Adipocyte (in vitro differentiated cells): ENCODE results near the gene PHTF1.
A peak's percentile ranks its signal among the peaks of the same experiment; 100 is the strongest.

ENCODE experiments used
- DNase-seq: peaks from one replicate; pipeline ENCODE4 v3.0.0-alpha.2; 2015; ENCODE audit warnings: low read depth
- H3K27me3 ChIP-seq: replicated peaks from 2 replicates; pipeline ENCODE4 v1.7.0; 2013; ENCODE audit warnings: mild to moderate bottlenecking, low read length, moderate library complexity; ENCODE audit not compliant: control insufficient read depth, insufficient read depth
- H3K36me3 ChIP-seq: 2 replicates; pipeline ENCODE4 v1.7.0; 2013; ENCODE audit warnings: low read length, mild to moderate bottlenecking, moderate library complexity; ENCODE audit not compliant: control insufficient read depth, insufficient read depth, severe bottlenecking
- H3K4me1 ChIP-seq: 2 replicates; pipeline ENCODE4 v1.7.0; 2013; ENCODE audit warnings: mild to moderate bottlenecking, low read length, moderate library complexity; ENCODE audit not compliant: control insufficient read depth, insufficient read depth
- H3K4me3 ChIP-seq: 2 replicates; pipeline ENCODE4 v1.7.0; 2013; ENCODE audit warnings: mild to moderate bottlenecking, low read length, moderate library complexity
- H3K9ac ChIP-seq: 2 replicates; pipeline ENCODE4 v1.7.0; 2013; ENCODE audit warnings: mild to moderate bottlenecking, low read length, moderate library complexity
- H3K9me3 ChIP-seq: 2 replicates; pipeline ENCODE4 v1.7.0; 2013; ENCODE audit warnings: mild to moderate bottlenecking, low read length, moderate library complexity; ENCODE audit not compliant: control insufficient read depth

Gene PHTF1

GRCh38 chr1:113792471-113792870, 33.2 kb upstream of the PHTF1 start:
- no peaks in the 10 kb centered on the region for H3K27me3 ChIP-seq
- H3K9ac ChIP-seq, result no peak overlapping the region
- DNase-seq, result no peak
- no peaks in the 10 kb centered on the region for H3K9me3 ChIP-seq
- H3K4me3 ChIP-seq, result no peak overlapping the region
- peaks cover 16% of the 10 kb centered on the region for H3K36me3 ChIP-seq
- H3K4me1 ChIP-seq, result peaks cover 22% of the 10 kb centered on the region

GRCh38 chr1:113788802-113789201, 29.5 kb upstream of the PHTF1 start:
- H3K4me1 ChIP-seq, result peaks cover 29% of the 10 kb centered on the region
- no peak overlapping the region for H3K9ac ChIP-seq
- no peaks in the 10 kb centered on the region for H3K27me3 ChIP-seq
- H3K9me3 ChIP-seq, result no peaks in the 10 kb centered on the region
- H3K4me3 ChIP-seq, result no peak overlapping the region
- H3K36me3 ChIP-seq, result peaks cover 3% of the 10 kb centered on the region
- no peak for DNase-seq

GRCh38 chr1:113787663-113788062, 28.4 kb upstream of the PHTF1 start:
- Histone ChIP-seq H3K9me3 (no peaks in the 10 kb centered on the region), H3K4me3 (no peak overlapping the region), H3K9ac (no peak overlapping the region), H3K36me3 (peaks cover 3% of the 10 kb centered on the region), H3K27me3 (no peaks in the 10 kb centered on the region), H3K4me1 (peaks cover 36% of the 10 kb centered on the region)
- no peak for DNase-seq

GRCh38 chr1:113786069-113786468, 26.8 kb upstream of the PHTF1 start:
- H3K9ac ChIP-seq, result no peak overlapping the region
- peaks cover 3% of the 10 kb centered on the region for H3K36me3 ChIP-seq
- H3K4me1 ChIP-seq, result peaks cover 42% of the 10 kb centered on the region
- no peaks in the 10 kb centered on the region for H3K27me3 ChIP-seq
- no peaks in the 10 kb centered on the region for H3K9me3 ChIP-seq
- no peak overlapping the region for H3K4me3 ChIP-seq
- no peak for DNase-seq

- no peaks in the 10 kb centered on the region for H3K36me3 ChIP-seq
- no peaks in the 10 kb centered on the region for H3K27me3 ChIP-seq
- H3K9me3 ChIP-seq, result no peaks in the 10 kb centered on the region
- no peak overlapping the region for H3K9ac ChIP-seq
- no peak overlapping the region for H3K4me3 ChIP-seq
- peaks cover 42% of the 10 kb centered on the region for H3K4me1 ChIP-seq
- DNase-seq, result no peak
Observed at GRCh38 chr1:113784104-113784779, 25.0 kb upstream of the PHTF1 start.

GRCh38 chr1:113783254-113784103, 24.2 kb upstream of the PHTF1 start:
- DNase-seq, result peak; percentile 67
- H3K4me1 ChIP-seq, result peaks cover 39% of the 10 kb centered on the region
- no peaks in the 10 kb centered on the region for H3K9me3 ChIP-seq
- no peaks in the 10 kb centered on the region for H3K27me3 ChIP-seq
- H3K36me3 ChIP-seq, result no peaks in the 10 kb centered on the region
- peak overlapping the region; percentile 14 for H3K9ac ChIP-seq
- no peak overlapping the region for H3K4me3 ChIP-seq

GRCh38 chr1:113782406-113782805, 23.1 kb upstream of the PHTF1 start:
- peaks cover 30% of the 10 kb centered on the region for H3K4me1 ChIP-seq
- H3K36me3 ChIP-seq, result peaks cover under 1% of the 10 kb centered on the region
- DNase-seq, result peak; percentile 62
- no peaks in the 10 kb centered on the region for H3K27me3 ChIP-seq
- no peak overlapping the region for H3K9ac ChIP-seq
- H3K4me3 ChIP-seq, result peak overlapping the region; percentile 13
- no peaks in the 10 kb centered on the region for H3K9me3 ChIP-seq

- H3K9me3 ChIP-seq, result no peaks in the 10 kb centered on the region
- peaks cover 26% of the 10 kb centered on the region for H3K4me1 ChIP-seq
- DNase-seq, result no peak
- peaks cover 19% of the 10 kb centered on the region for H3K36me3 ChIP-seq
- H3K27me3 ChIP-seq, result no peaks in the 10 kb centered on the region
- H3K4me3 ChIP-seq, result no peak overlapping the region
- no peak overlapping the region for H3K9ac ChIP-seq
Observed at GRCh38 chr1:113780374-113781146, 21.3 kb upstream of the PHTF1 start.

GRCh38 chr1:113779542-113779941, 20.3 kb upstream of the PHTF1 start:
- H3K36me3 ChIP-seq, result peaks cover 19% of the 10 kb centered on the region
- H3K4me3 ChIP-seq, result no peak overlapping the region
- H3K9me3 ChIP-seq, result no peaks in the 10 kb centered on the region
- H3K4me1 ChIP-seq, result peaks cover 26% of the 10 kb centered on the region
- no peak for DNase-seq
- no peaks in the 10 kb centered on the region for H3K27me3 ChIP-seq
- H3K9ac ChIP-seq, result no peak overlapping the region

GRCh38 chr1:113777561-113777960, 18.3 kb upstream of the PHTF1 start:
- Histone ChIP-seq H3K36me3 (peaks cover 22% of the 10 kb centered on the region), H3K9ac (no peak overlapping the region), H3K4me1 (peaks cover 10% of the 10 kb centered on the region), H3K4me3 (no peak overlapping the region), H3K27me3 (no peaks in the 10 kb centered on the region), H3K9me3 (no peaks in the 10 kb centered on the region)
- no peak for DNase-seq

GRCh38 chr1:113770031-113770430, 10.7 kb upstream of the PHTF1 start:
- H3K4me1 ChIP-seq, result peaks cover 11% of the 10 kb centered on the region
- no peaks in the 10 kb centered on the region for H3K27me3 ChIP-seq
- no peak overlapping the region for H3K4me3 ChIP-seq
- no peak for DNase-seq
- peaks cover 28% of the 10 kb centered on the region for H3K36me3 ChIP-seq
- H3K9ac ChIP-seq, result no peak overlapping the region
- H3K9me3 ChIP-seq, result no peaks in the 10 kb centered on the region
